CD4-positive, CD25-positive, alpha-beta regulatory T cell (primary cell): ENCODE results near the gene WDR18. TPM values are rescaled to one million over a fixed set of nuclear protein-coding genes. Genes with fewer than 3 reads are reported as not detected.

Experiments
- ATAC-seq, 2 donors: fragments of 150-1000 bp; cut with Tn5 transposase; one replicate each; pipeline ENCODE4 v1.10.0; 2021; ENCODE audit warnings: low read depth in 2 of 2, moderate number of reproducible peaks in 2 of 2, moderate library complexity in 1 of 2
- DNase-seq, 3 donors: peaks; one replicate each; pipeline versions ENCODE4 v3.0.0 to v3.0.0-alpha.2; 2012 to 2022; ENCODE audit warnings: mixed read lengths in 1 of 3
- H3K27ac ChIP-seq: one replicate; pipeline ENCODE4 v1.7.0; 2013; ENCODE audit warnings: mild to moderate bottlenecking, low read length; ENCODE audit not compliant: insufficient read depth, poor library complexity, severe bottlenecking
- H3K27me3 ChIP-seq: one replicate; pipeline ENCODE4 v1.7.0; 2013; ENCODE audit warnings: low read length; ENCODE audit not compliant: control insufficient read depth, insufficient read depth
- H3K36me3 ChIP-seq: one replicate; pipeline ENCODE4 v1.7.0; 2013; ENCODE audit warnings: mild to moderate bottlenecking, low read length, moderate library complexity; ENCODE audit not compliant: control insufficient read depth, insufficient read depth
- H3K4me1 ChIP-seq: 2 replicates; pipeline ENCODE4 v1.7.0; 2013; ENCODE audit warnings: mild to moderate bottlenecking, low read length; ENCODE audit not compliant: insufficient read depth, control insufficient read depth, poor library complexity, severe bottlenecking
- H3K4me3 ChIP-seq: one replicate; pipeline ENCODE4 v1.7.0; 2013; ENCODE audit warnings: low read depth, mild to moderate bottlenecking, low read length, moderate library complexity
- H3K9me3 ChIP-seq, 2 experiments: 1 replicate in 1 of 2; 2 replicates in 1 of 2; pipeline ENCODE4 v1.7.0; 2013; ENCODE audit warnings: low read length in 2 of 2, mild to moderate bottlenecking in 1 of 2, moderate library complexity in 1 of 2; ENCODE audit not compliant: control insufficient read depth in 2 of 2
- H3K27ac Mint-ChIP-seq, 3 donors: one replicate each; pipeline ENCODE4 v1.8.0; 2020 to 2022; ENCODE audit warnings: mild to moderate bottlenecking in 3 of 3, mixed read lengths in 3 of 3, moderate library complexity in 2 of 3
- H3K27me3 Mint-ChIP-seq: one replicate; pipeline ENCODE4 v1.8.0; 2022; ENCODE audit warnings: mild to moderate bottlenecking, mixed read lengths
- H3K36me3 Mint-ChIP-seq: one replicate; pipeline ENCODE4 v1.8.0; 2020; ENCODE audit warnings: mixed read lengths
- H3K4me1 Mint-ChIP-seq, 4 donors: one replicate each; pipeline ENCODE4 v1.8.0; 2020 to 2022; ENCODE audit warnings: mixed read lengths in 4 of 4, mild to moderate bottlenecking in 1 of 4
- H3K4me3 Mint-ChIP-seq, 4 donors: one replicate each; pipeline ENCODE4 v1.8.0; 2020 to 2022; ENCODE audit warnings: mild to moderate bottlenecking in 4 of 4, mixed read lengths in 4 of 4, moderate library complexity in 3 of 4
- H3K9me3 Mint-ChIP-seq, 7 donors: one replicate each; pipeline ENCODE4 v1.8.0; 2020 to 2022; ENCODE audit warnings: mixed read lengths in 7 of 7, mild to moderate bottlenecking in 3 of 7, moderate library complexity in 2 of 7
- polyA plus RNA-seq, 4 donors: library from polyadenylated mRNA; unstranded; fragments of 300-500 nt; fragmentation: Illumina TruSeq; gene quantifications; one replicate each; pipeline ENCODE4 v1.2.3, GENCODE V29; 2021
- total RNA-seq: library from RNA; stranded (reverse); gene quantifications from one replicate; pipeline ENCODE4 v1.2.3, GENCODE V29; 2022

The WDR18 gene
- total and polyA plus RNA-seq, 5 donors from 2014 or later = 23.8 to 71.1 (median 60.9) TPM

DNA sequence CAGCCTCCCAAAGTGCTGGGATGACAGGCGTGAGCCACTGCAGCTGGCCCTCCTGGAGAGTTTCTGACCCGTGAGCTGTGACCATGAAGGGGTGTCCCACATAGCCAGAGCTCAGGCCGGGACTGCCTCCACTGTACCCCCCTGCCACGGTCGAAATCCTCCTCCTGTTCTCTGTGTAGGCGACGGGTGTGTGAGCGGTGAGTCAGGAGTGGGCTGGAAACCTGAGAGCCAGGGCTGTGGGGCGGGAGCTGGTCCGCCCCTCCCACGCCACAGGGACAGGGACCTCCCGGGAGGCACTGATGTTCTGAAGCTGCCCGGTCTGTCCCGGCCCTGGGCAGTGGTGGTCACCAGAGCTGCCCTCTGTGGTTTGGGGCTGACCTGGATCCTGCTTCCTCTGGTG, 3.9 kb downstream of the WDR18 start:
- peaks cover 16% of the 10 kb centered on the region for H3K4me1 ChIP-seq
- H3K27me3 Mint-ChIP-seq = no peaks in the 10 kb centered on the region
- H3K9me3 Mint-ChIP-seq = no peaks in the 10 kb centered on the region
- no peak overlapping the region for H3K4me3 Mint-ChIP-seq
- no peak overlapping the region for H3K4me3 ChIP-seq
- H3K27ac ChIP-seq = no peak overlapping the region
- H3K36me3 ChIP-seq = peaks cover 15% of the 10 kb centered on the region
- no peaks in the 10 kb centered on the region for H3K27me3 ChIP-seq
- H3K4me1 Mint-ChIP-seq = peaks cover 0 to 24% (median 13%) of the 10 kb centered on the region in 4 donors
- H3K9me3 ChIP-seq = no peaks in the 10 kb centered on the region
- ATAC-seq = no peak
- no peak for DNase-seq
- H3K27ac Mint-ChIP-seq = no peak overlapping the region
- H3K36me3 Mint-ChIP-seq = peaks cover 3% of the 10 kb centered on the region

DNA sequence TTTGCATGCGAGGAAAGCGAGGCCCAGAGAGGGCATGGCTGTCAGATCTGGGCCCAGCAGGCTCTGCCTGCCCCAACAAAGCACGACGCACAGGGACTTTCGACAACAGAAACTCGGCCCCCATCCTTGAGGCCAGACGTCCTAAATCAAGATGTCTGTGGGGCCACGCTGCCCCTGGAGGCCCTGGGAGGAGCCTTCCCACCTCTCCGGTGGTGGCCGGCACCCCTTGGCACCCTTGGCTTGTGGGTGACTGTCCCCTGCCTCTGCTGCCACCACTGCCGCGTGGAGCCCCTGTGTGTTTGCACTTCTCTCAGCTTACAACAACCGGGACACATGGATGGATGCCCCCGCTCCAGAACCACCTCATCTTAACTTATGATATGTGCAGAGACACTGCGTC, 4.4 kb downstream of the WDR18 start:
- Mint-ChIP-seq H3K27me3 (no peaks in the 10 kb centered on the region), H3K36me3 (peaks cover 3% of the 10 kb centered on the region), H3K27ac (no peak overlapping the region), H3K4me3 (no peak overlapping the region), H3K9me3 (no peaks in the 10 kb centered on the region), H3K4me1 (peaks cover 0 to 23% (median 13%) of the 10 kb centered on the region in 4 donors)
- Histone ChIP-seq H3K27me3 (no peaks in the 10 kb centered on the region), H3K4me1 (peaks cover 11% of the 10 kb centered on the region), H3K4me3 (no peak overlapping the region), H3K9me3 (no peaks in the 10 kb centered on the region), H3K27ac (no peak overlapping the region), H3K36me3 (peaks cover 18% of the 10 kb centered on the region)
- DNase-seq (no peak), ATAC-seq (no peak)

DNA sequence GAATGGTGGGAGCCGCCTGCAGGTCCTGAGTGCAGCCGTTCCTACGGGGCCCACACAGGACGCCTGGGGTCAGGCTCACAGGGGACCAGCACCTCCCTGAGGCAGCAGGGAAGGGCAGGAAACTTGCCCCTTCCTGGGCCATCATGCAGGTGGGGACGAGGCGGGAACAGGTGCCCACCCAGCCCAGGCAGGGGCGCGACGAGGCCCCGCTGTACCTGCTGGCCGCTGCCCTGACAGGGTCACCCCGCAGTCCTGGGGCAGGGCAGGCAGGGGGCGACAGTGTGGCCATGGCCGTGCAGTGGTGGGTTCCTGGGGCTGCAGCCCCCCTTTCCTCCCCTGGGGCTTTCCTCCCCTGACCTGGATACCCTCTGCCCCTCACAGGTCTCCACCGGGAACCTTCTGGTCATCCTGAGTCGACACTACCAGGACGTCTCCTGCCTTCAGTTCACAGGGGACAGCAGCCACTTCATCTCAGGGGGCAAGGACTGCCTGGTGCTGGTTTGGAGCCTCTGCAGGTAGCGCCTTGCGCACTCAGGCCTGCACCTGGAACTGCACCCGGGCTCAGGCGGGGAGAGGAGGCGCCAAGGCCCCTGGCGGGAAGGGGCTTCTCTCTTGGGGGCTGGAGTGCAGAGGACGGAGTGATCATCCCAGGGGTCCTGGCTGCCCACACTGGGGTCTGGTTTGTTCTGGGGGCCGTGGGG, 5.4 kb downstream of the WDR18 start:
- DNase-seq = no peak
- no peak for ATAC-seq
- Mint-ChIP-seq H3K4me3 (no peak overlapping the region), H3K36me3 (peaks cover 3% of the 10 kb centered on the region), H3K9me3 (no peaks in the 10 kb centered on the region), H3K27ac (no peak overlapping the region), H3K27me3 (no peaks in the 10 kb centered on the region), H3K4me1 (peaks cover 0 to 13% (median 9%) of the 10 kb centered on the region in 4 donors)
- Histone ChIP-seq H3K27me3 (no peaks in the 10 kb centered on the region), H3K9me3 (no peaks in the 10 kb centered on the region), H3K27ac (no peak overlapping the region), H3K36me3 (peaks cover 18% of the 10 kb centered on the region), H3K4me1 (peaks cover 4% of the 10 kb centered on the region), H3K4me3 (no peak overlapping the region)

DNA sequence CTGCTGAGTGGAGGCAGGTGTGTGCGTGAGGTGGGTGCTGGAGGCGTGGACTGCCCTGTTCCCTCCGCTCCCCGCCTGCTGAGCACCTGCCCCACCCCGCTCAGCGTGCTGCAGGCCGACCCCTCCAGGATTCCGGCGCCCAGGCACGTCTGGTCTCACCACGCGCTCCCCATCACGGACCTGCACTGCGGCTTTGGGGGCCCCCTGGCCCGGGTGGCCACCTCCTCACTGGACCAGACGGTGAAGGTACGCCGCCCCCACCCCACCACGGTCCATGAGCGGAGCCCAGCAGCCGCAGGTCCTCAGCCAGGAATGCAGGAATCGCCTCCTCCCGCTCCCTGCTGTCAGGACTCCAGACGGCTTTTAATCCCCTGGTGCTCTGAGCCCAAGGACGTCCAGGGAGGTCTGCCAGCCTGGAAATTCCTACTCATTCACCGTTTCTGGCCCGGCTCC, 6.0 kb downstream of the WDR18 start:
- H3K9me3 ChIP-seq = no peaks in the 10 kb centered on the region
- Mint-ChIP-seq H3K36me3 (peaks cover 3% of the 10 kb centered on the region), H3K27me3 (no peaks in the 10 kb centered on the region), H3K27ac (peak overlapping the region in 1 of 3 donors; percentile 38), H3K9me3 (no peaks in the 10 kb centered on the region), H3K4me1 (peaks cover 0 to 6% (median 4%) of the 10 kb centered on the region in 4 donors), H3K4me3 (no peak overlapping the region)
- no peaks in the 10 kb centered on the region for H3K4me1 ChIP-seq
- DNase-seq (no peak), ATAC-seq (no peak)
- H3K36me3 ChIP-seq = peaks cover 18% of the 10 kb centered on the region
- no peak overlapping the region for H3K27ac ChIP-seq
- H3K27me3 ChIP-seq = no peaks in the 10 kb centered on the region
- no peak overlapping the region for H3K4me3 ChIP-seq

DNA sequence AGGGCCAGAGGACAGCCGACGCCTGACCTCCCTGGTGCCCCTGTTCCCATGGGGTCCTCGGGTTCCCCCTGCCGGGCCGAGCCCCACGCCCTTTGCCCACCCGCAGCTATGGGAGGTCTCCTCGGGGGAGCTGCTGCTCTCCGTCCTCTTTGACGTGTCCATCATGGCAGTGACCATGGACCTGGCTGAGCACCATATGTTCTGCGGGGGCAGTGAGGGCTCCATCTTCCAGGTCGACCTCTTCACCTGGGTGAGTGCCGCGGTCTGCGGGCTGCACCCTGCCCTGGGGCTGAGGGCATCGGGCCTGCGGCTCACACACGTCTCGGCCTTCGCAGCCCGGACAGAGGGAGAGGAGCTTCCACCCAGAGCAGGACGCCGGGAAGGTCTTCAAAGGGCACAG, 6.6 kb downstream of the WDR18 start:
- H3K27ac ChIP-seq = no peak overlapping the region
- Mint-ChIP-seq H3K4me3 (no peak overlapping the region), H3K27me3 (no peaks in the 10 kb centered on the region), H3K27ac (no peak overlapping the region), H3K4me1 (peaks cover 0 to 6% (median under 1%) of the 10 kb centered on the region in 4 donors), H3K36me3 (peaks cover 3% of the 10 kb centered on the region), H3K9me3 (no peaks in the 10 kb centered on the region)
- H3K27me3 ChIP-seq = no peaks in the 10 kb centered on the region
- no peaks in the 10 kb centered on the region for H3K9me3 ChIP-seq
- H3K4me1 ChIP-seq = peaks cover 1% of the 10 kb centered on the region
- no peak overlapping the region for H3K4me3 ChIP-seq
- ATAC-seq = no peak
- DNase-seq = no peak
- peaks cover 18% of the 10 kb centered on the region for H3K36me3 ChIP-seq

DNA sequence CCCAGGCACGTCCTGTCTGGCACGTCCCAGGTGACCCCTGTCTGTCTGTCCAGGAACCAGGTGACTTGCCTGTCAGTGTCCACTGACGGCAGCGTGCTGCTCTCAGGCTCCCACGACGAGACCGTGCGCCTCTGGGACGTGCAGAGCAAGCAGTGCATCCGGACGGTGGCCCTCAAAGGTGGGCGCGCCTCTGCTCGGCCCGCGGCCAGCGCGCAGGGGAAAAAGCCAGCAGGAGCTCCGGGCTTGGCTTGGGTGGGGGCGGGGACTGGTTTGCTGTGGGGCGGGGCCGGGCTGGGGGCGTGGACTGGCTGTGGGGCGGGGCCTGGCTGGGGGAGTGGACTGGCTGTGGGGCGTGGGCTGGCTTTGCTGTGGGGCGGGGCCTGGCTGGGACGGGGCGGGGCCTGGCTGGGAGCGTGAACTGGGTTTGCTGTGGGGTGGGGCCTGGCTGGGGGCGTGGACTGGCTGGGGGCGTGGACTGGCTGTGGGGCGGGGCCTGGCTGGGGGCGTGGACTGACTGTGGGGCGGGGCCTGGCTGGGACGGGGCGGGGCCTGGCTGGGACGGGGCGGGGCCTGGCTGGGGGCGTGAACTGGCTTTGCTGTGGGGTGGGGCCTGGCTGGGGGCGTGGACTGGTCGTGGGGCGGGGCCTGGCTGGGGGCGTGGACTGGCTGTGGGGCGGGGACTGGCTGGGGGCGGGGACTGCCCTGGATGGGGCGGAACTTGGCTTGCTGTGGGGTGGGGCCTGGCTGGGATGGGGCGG, 7.2 kb downstream of the WDR18 start:
- H3K27ac Mint-ChIP-seq = no peak overlapping the region
- ATAC-seq = peak; percentile 47 to 55
- H3K27ac ChIP-seq = peak overlapping the region; percentile 23

DNA sequence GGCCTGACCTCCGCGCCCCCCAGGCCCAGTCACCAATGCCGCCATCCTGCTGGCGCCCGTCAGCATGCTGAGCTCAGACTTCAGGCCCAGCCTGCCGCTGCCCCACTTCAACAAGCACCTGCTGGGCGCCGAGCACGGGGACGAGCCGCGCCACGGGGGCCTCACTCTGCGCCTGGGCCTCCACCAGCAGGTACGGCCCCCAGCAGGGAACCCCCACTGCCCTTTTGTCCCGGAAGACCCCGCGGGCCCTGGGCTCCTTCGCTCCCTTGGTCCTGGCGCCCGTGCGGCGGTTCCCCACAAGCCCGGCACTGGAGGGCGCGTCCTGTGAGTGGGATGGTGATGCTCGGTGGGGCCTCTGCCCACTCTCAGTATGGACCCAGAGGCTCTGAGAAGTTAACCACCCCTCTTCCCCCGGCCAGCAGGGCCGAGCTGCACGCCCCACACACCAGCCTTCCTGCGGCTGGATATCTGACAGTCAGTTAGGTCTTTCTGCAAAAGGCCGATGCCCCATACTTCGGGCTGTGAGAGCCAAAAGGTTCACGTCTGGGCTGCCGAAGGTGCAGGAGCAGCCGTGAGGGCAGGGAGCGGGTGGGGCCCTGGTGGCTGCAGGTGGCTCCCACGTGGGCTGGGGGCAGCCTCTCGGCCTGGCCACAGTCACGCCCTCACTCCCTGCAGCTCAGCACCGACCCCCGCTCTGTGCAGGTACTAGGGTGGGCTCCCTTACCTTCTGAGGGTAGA, 8.0 kb downstream of the WDR18 start:
- no peak for DNase-seq
- H3K36me3 Mint-ChIP-seq = peaks cover 3% of the 10 kb centered on the region
- ATAC-seq = no peak
- H3K27me3 Mint-ChIP-seq = peaks cover 7% of the 10 kb centered on the region
- H3K4me1 Mint-ChIP-seq = peaks cover 0 to 8% (median 1%) of the 10 kb centered on the region in 4 donors
- Histone ChIP-seq H3K27me3 (no peaks in the 10 kb centered on the region), H3K36me3 (peaks cover 12% of the 10 kb centered on the region), H3K4me3 (no peak overlapping the region), H3K4me1 (peaks cover 12% of the 10 kb centered on the region), H3K27ac (peak overlapping the region; percentile 23), H3K9me3 (no peaks in the 10 kb centered on the region)
- H3K4me3 Mint-ChIP-seq = no peak overlapping the region
- H3K9me3 Mint-ChIP-seq = peaks cover 0 to 2% (median 0%) of the 10 kb centered on the region in 7 donors
- H3K27ac Mint-ChIP-seq = no peak overlapping the region

More for the DNA sequence above, 7.2 kb downstream of the WDR18 start:
- Mint-ChIP-seq H3K36me3 (peaks cover 3% of the 10 kb centered on the region), H3K9me3 (no peaks in the 10 kb centered on the region), H3K4me1 (peaks cover 0 to 6% (median 3%) of the 10 kb centered on the region in 4 donors), H3K27me3 (peaks cover 2% of the 10 kb centered on the region), H3K4me3 (no peak overlapping the region)
- DNase-seq = peak in 2 of 3 donors; percentile 19 to 64
- Histone ChIP-seq H3K4me1 (peaks cover 7% of the 10 kb centered on the region), H3K4me3 (no peak overlapping the region), H3K36me3 (peaks cover 18% of the 10 kb centered on the region), H3K9me3 (no peaks in the 10 kb centered on the region), H3K27me3 (no peaks in the 10 kb centered on the region)
